ENCODE results near the gene TMED9.

- TF ChIP-seq CTCF (IDR thresholded peaks at IDR 0.05) = no peak
- TF ChIP-seq POLR2A (IDR thresholded peaks at IDR 0.05) = no peak
Measured at GRCh38 chr5:177547736-177548135, 44.3 kb upstream of the TMED9 start.

Measured in testis (tissue), 2 donors.